HG03571 (cell line): Measurements from ENCODE around the gene GPR45.

ENCODE experiments used
- ATAC-seq: cut with Tn5 transposase; IDR thresholded peaks from one replicate; pipeline ENCODE4 v1.9.1; 2021; ENCODE audit not compliant: unreplicated experiment

GPR45 gene

GRCh38 chr2:105252271-105252670, 10.7 kb downstream of the GPR45 start:
- ATAC-seq = no peak

- ATAC-seq = no peak
These were observed 13.1 kb downstream of the GPR45 start for GRCh38 chr2:105254531-105255210.

- ATAC-seq = no peak
These were observed 14.4 kb downstream of the GPR45 start for GRCh38 chr2:105255979-105256378.

GRCh38 chr2:105256431-105257047, 15.0 kb downstream of the GPR45 start:
- ATAC-seq = no peak

GRCh38 chr2:105257981-105258380, 16.4 kb downstream of the GPR45 start:
- ATAC-seq = no peak

- ATAC-seq = no peak
These were observed 17.4 kb downstream of the GPR45 start for GRCh38 chr2:105258835-105259350.

GRCh38 chr2:105261061-105261460, 19.5 kb downstream of the GPR45 start:
- no peak for ATAC-seq

GRCh38 chr2:105262651-105263091, 21.1 kb downstream of the GPR45 start:
- no peak for ATAC-seq

- no peak for ATAC-seq
These were observed 27.9 kb downstream of the GPR45 start for GRCh38 chr2:105269426-105269825.

GRCh38 chr2:105271393-105272045, 30.0 kb downstream of the GPR45 start:
- ATAC-seq = no peak

- no peak for ATAC-seq
These were observed 30.6 kb downstream of the GPR45 start for GRCh38 chr2:105272176-105272575.

- no peak for ATAC-seq
These were observed 32.5 kb downstream of the GPR45 start for GRCh38 chr2:105274046-105274445.

GRCh38 chr2:105278654-105279053, 37.1 kb downstream of the GPR45 start:
- ATAC-seq = no peak

GRCh38 chr2:105279126-105279525, 37.6 kb downstream of the GPR45 start:
- ATAC-seq = no peak

GRCh38 chr2:105280281-105280680, 38.7 kb downstream of the GPR45 start:
- no peak for ATAC-seq

GRCh38 chr2:105283532-105283931, 42.0 kb downstream of the GPR45 start:
- ATAC-seq = no peak

GRCh38 chr2:105287692-105288091, 46.1 kb downstream of the GPR45 start:
- no peak for ATAC-seq

- ATAC-seq = no peak
These were observed 46.6 kb downstream of the GPR45 start for GRCh38 chr2:105288133-105288532.

- no peak for ATAC-seq
These were observed 49.6 kb downstream of the GPR45 start for GRCh38 chr2:105290981-105291660.

GRCh38 chr2:105291981-105292380, 50.4 kb downstream of the GPR45 start:
- ATAC-seq = no peak
